Measurements from ENCODE around the gene ACOT6.
"Not testable (repeated sequence)": the region's sequence is repeated elsewhere in the genome, so short reads cannot be mapped to it uniquely, and the experiment has no call there.

- TF ChIP-seq POLR2A, CTCF (IDR thresholded peaks at IDR 0.05): not testable (repeated sequence)
Measured at GRCh38 chr14:73590673-73591004, 21.7 kb upstream of the ACOT6 start.
